GM19468 (cell line): Measurements from ENCODE around the gene SPATS2L.
"Not testable (repeated sequence)": the region's sequence is repeated elsewhere in the genome, so short reads cannot be mapped to it uniquely, and the experiment has no call there.

Experiments used
- ATAC-seq: cut with Tn5 transposase; IDR thresholded peaks from one replicate; pipeline ENCODE4 v1.9.1; 2021; ENCODE audit warnings: mild to moderate bottlenecking, moderate library complexity, moderate number of reproducible peaks; ENCODE audit not compliant: unreplicated experiment; ENCODE audit errors: extremely low read depth

The SPATS2L gene

GRCh38 chr2:200344202-200344601 is 37.7 kb downstream of the SPATS2L start:
- ATAC-seq = not testable (repeated sequence)

- ATAC-seq = no peak
Measured at GRCh38 chr2:200345975-200346374, 39.5 kb downstream of the SPATS2L start.

GRCh38 chr2:200347301-200347700 is 40.8 kb downstream of the SPATS2L start:
- ATAC-seq = no peak

- no peak for ATAC-seq
Measured at GRCh38 chr2:200348897-200349563, 42.5 kb downstream of the SPATS2L start.

GRCh38 chr2:200349868-200350267 is 43.4 kb downstream of the SPATS2L start:
- ATAC-seq = no peak

GRCh38 chr2:200350850-200351285 is 44.4 kb downstream of the SPATS2L start:
- no peak for ATAC-seq

- no peak for ATAC-seq
Measured at GRCh38 chr2:200351815-200352214, 45.3 kb downstream of the SPATS2L start.

GRCh38 chr2:200352636-200353035 is 46.1 kb downstream of the SPATS2L start:
- ATAC-seq = no peak

- ATAC-seq = no peak
Measured at GRCh38 chr2:200353120-200353519, 46.6 kb downstream of the SPATS2L start.

GRCh38 chr2:200353874-200354273 is 47.4 kb downstream of the SPATS2L start:
- ATAC-seq = no peak

- ATAC-seq = no peak
Measured at GRCh38 chr2:200354833-200355751, 48.6 kb downstream of the SPATS2L start.

GRCh38 chr2:200356321-200356720 is 49.8 kb downstream of the SPATS2L start:
- no peak for ATAC-seq

GRCh38 chr2:200356857-200357384 is 50.4 kb downstream of the SPATS2L start:
- ATAC-seq = no peak

GRCh38 chr2:200357845-200358244 is 51.4 kb downstream of the SPATS2L start:
- ATAC-seq = no peak

GRCh38 chr2:200359552-200359951 is 53.1 kb downstream of the SPATS2L start:
- ATAC-seq = no peak

- no peak for ATAC-seq
Measured at GRCh38 chr2:200360364-200360763, 53.9 kb downstream of the SPATS2L start.

GRCh38 chr2:200362202-200362917 is 55.9 kb downstream of the SPATS2L start:
- no peak for ATAC-seq

GRCh38 chr2:200363279-200363678 is 56.8 kb downstream of the SPATS2L start:
- ATAC-seq = no peak

GRCh38 chr2:200364142-200364541 is 57.6 kb downstream of the SPATS2L start:
- no peak for ATAC-seq

- no peak for ATAC-seq
Measured at GRCh38 chr2:200364620-200365019, 58.1 kb downstream of the SPATS2L start.
